HepG2 (cell line): ENCODE results near the gene NSL1. TPM values are rescaled to one million over a fixed set of nuclear protein-coding genes. Genes with fewer than 3 reads are reported as not detected.

Experiments
- ATF7-NPFF ChIP-seq: sonication (generic); formaldehyde crosslinking; IDR thresholded peaks from 2 replicates; pipeline ENCODE4 v1.8.1; 2023; ENCODE audit warnings: mild to moderate bottlenecking, low read depth, missing genetic modification reagents, moderate library complexity
- BCL3 ChIP-seq: sonication (generic); formaldehyde crosslinking; IDR thresholded peaks from 2 replicates; pipeline ENCODE4 v1.5.1; 2020; ENCODE audit warnings: mild to moderate bottlenecking, missing genetic modification reagents, moderate library complexity
- CSRNP1 ChIP-seq: sonication (generic); formaldehyde crosslinking; IDR thresholded peaks from 2 replicates; pipeline ENCODE4 v1.8.1; 2023; ENCODE audit warnings: mild to moderate bottlenecking, missing genetic modification reagents
- GMEB2 ChIP-seq: IDR thresholded peaks from 2 replicates; pipeline ENCODE4 v1.6.1; 2016; ENCODE audit warnings: missing biosample characterization, missing genetic modification reagents, low read depth
- GPN1 ChIP-seq: sonication (generic); formaldehyde crosslinking; IDR thresholded peaks from 2 replicates; pipeline ENCODE4 v1.5.1; 2020; ENCODE audit warnings: missing genetic modification reagents, borderline replicate concordance
- MBD4 ChIP-seq: IDR thresholded peaks from 2 replicates; pipeline ENCODE4 v1.6.1; 2012; ENCODE audit warnings: low read length, inconsistent platforms, borderline replicate concordance
- POLR2A ChIP-seq, 2 experiments: IDR thresholded peaks; 2 replicates each; pipeline ENCODE4 v1.6.1; 2011; ENCODE audit warnings: low read depth in 2 of 2, low read length in 2 of 2, mild to moderate bottlenecking in 1 of 2, moderate library complexity in 1 of 2; ENCODE audit not compliant: insufficient read depth in 1 of 2
- REL ChIP-seq: sonication (generic); formaldehyde crosslinking; conservative IDR thresholded peaks from 2 replicates; pipeline ENCODE4 v1.8.0; 2022; ENCODE audit warnings: mild to moderate bottlenecking, missing genetic modification reagents, moderate library complexity
- RORA ChIP-seq: sonication (generic); formaldehyde crosslinking; IDR thresholded peaks from 2 replicates; pipeline ENCODE4 v1.5.0; 2020; ENCODE audit warnings: mild to moderate bottlenecking, missing genetic modification reagents, moderate library complexity
- SETDB1 ChIP-seq: sonication (generic); formaldehyde crosslinking; IDR thresholded peaks from 2 replicates; pipeline ENCODE4 v1.5.1; 2020; ENCODE audit warnings: missing genetic modification reagents, mild to moderate bottlenecking, borderline replicate concordance
- ZBTB44 ChIP-seq: sonication (generic); formaldehyde crosslinking; IDR thresholded peaks from 2 replicates; pipeline ENCODE4 v1.4.0; 2020; ENCODE audit warnings: missing genetic modification reagents
- ZBTB49 ChIP-seq: sonication (generic); formaldehyde crosslinking; IDR thresholded peaks from 2 replicates; pipeline ENCODE4 v1.4.0; 2020; ENCODE audit warnings: missing genetic modification reagents, borderline replicate concordance
- ZNF136 ChIP-seq: sonication (generic); formaldehyde crosslinking; IDR thresholded peaks from 2 replicates; pipeline ENCODE4 v1.8.1; 2022; ENCODE audit warnings: low read depth, mild to moderate bottlenecking, moderate library complexity, missing genetic modification reagents
- ZNF143 ChIP-seq: sonication (generic); formaldehyde crosslinking; IDR thresholded peaks from 2 replicates; pipeline ENCODE4 v1.4.0; 2020; ENCODE audit warnings: missing genetic modification reagents
- ZNF333 ChIP-seq: sonication (generic); formaldehyde crosslinking; IDR thresholded peaks from 2 replicates; pipeline ENCODE4 v1.4.0; 2020; ENCODE audit warnings: mild to moderate bottlenecking, missing genetic modification reagents, borderline replicate concordance
- ZNF354B ChIP-seq: sonication (generic); formaldehyde crosslinking; IDR thresholded peaks from 2 replicates; pipeline ENCODE4 v1.8.0; 2022; ENCODE audit warnings: mild to moderate bottlenecking, missing genetic modification reagents
- ZNF367 ChIP-seq: sonication (generic); formaldehyde crosslinking; IDR thresholded peaks from 2 replicates; pipeline ENCODE4 v1.4.0; 2020; ENCODE audit warnings: missing genetic modification reagents, borderline replicate concordance
- ZNF383 ChIP-seq: sonication (generic); formaldehyde crosslinking; IDR thresholded peaks from 2 replicates; pipeline ENCODE4 v1.4.0; 2020; ENCODE audit warnings: missing genetic modification reagents, mild to moderate bottlenecking, borderline replicate concordance
- polyA plus RNA-seq, 8 experiments: library from polyadenylated mRNA; depleted of rRNA in 3 of 8; stranded (reverse) in 7 of 8; unstranded in 1 of 8; fragments of >200 nt; fragmentation: Illumina TruSeq in 4 of 8; extraction: Trizol in 4 of 8; gene quantifications; 2 replicates each; pipeline versions ENCODE4 v1.2.1 to v1.2.3, GENCODE V29; 2011 to 2016; ENCODE audit warnings: low read depth in 4 of 8, missing spikeins in 1 of 8, mixed read lengths in 1 of 8; ENCODE audit not compliant: insufficient read depth in 1 of 8
- total RNA-seq, 5 experiments: library from RNA; depleted of rRNA; stranded (reverse); fragments of >200 nt; fragmentation: Illumina TruSeq; extraction: Trizol; gene quantifications; 2 replicates each; pipeline ENCODE4 v1.2.3, GENCODE V29; 2016; ENCODE audit warnings: low read depth in 1 of 5

Gene NSL1
- total and polyA plus RNA-seq, 2 of the 13 experiments (the other 11 are each of a cell fraction or from before 2014, with no cell fraction given) = 34.5 to 77.4 TPM

- TF ChIP-seq ZBTB49 (CRISPR knock-in tag) (no peak; the same call in 1 of the 2 replicates), BCL3 (no peak; the same call in 1 of the 2 replicates), ZNF136 (CRISPR knock-in tag) (peak; percentile 58; the same call in 1 of the 2 replicates), REL (CRISPR knock-in tag) (0 out of 2 replicates have a peak, but pooled peaks have one; percentile 61), GPN1 (CRISPR knock-in tag) (no peak), POLR2A (IDR thresholded peaks at IDR 0.05; ENCODE audit: insufficient read depth in 1 of 2, low read depth in 2 of 2, low read length in 2 of 2) (peak; percentile 84 to 95), ZBTB44 (0 out of 2 replicates have a peak, but pooled peaks have one; percentile 69), MBD4 (no peak; the same call in 1 of the 2 replicates), RORA (no peak), SETDB1 (CRISPR knock-in tag) (0 out of 2 replicates have a peak, but pooled peaks have one; percentile 19), ZNF383 (CRISPR knock-in tag) (peak; percentile 95; the same call in 1 of the 2 replicates), CSRNP1 (peak; percentile 69; the same call in 1 of the 2 replicates), GMEB2 (0 out of 2 replicates have a peak, but pooled peaks have one; percentile 49), ZNF143 (CRISPR knock-in tag) (peak; percentile 84), ZNF367 (CRISPR knock-in tag) (no peak), ZNF354B (CRISPR knock-in tag) (no peak; the same call in 1 of the 2 replicates), ATF7-NPFF (CRISPR knock-in tag) (peak; percentile 78; the same call in 1 of the 2 replicates), ZNF333 (CRISPR knock-in tag) (peak; percentile 60; the same call in 1 of the 2 replicates)
Measured at GRCh38 chr1:212791676-212792395, at the start of gene NSL1, which contains the start of gene TATDN3 (continued).
